Epithelial cell of alveolus of lung (primary cell): ENCODE data around the gene CD1C. TPM values are rescaled to one million over a fixed set of nuclear protein-coding genes. Genes with fewer than 3 reads are reported as not detected.

Experiments used
- total RNA-seq: library from RNA; depleted of rRNA; stranded (reverse); fragments of >200 nt; gene quantifications from 2 replicates; pipeline ENCODE4 v1.2.1, GENCODE V29; 2015

The CD1C gene
- total RNA-seq: not detected in 2 replicates

DNA sequence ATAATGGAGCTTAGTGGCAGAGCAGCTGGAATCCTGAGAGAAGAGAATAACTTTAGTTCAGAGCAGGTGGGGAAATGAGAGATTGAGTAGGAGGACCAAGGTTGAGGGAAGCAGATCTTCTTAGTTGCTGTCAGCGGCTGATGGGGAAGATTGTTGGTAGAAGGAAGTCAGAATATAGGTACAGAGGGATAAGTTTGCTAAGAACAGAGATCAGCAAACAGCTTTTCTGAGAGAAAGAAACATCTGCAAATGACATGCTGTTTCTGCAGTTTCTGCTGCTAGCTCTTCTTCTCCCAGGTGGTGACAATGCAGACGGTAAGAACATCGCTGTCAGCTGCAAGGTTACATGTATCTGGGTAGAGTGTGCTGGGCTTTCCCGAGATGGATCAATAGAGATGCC, at the start of gene CD1C:
Gene CD1C (plus strand): TSS at position 113 of the 400 bp plus-strand sequence. CDS start 142 bp downstream, at position 255.

DNA sequence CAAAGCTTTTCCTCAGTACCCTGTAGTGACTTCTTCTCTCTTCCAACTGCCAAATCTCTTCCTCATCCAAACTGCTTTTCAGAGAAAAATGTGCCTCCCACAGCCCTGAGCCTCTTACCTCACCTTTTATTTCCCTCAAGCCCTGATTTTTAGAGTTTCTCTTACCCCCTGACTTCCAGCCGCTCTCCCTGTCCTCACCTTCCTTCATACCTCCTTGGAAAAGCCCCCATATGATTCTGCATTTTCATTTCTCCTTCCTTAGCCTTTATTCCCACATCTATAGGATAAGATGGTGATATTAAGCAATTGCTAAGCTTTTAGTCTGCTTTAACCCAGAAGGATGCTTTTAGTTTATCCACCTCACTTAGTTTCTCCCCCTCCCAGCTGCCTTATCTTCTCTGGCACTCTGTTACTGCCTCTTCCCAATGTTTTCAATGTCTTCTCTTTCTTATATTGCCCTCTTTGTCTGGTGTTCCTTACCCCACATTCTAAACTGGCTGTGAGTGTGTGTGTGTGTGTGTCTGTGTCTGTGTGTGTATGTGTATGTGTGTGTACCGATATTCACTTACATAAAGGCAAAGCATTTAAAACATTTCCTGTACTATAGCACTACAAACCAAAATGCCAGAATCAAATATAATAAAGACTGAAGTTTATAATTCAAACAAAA, 41.9 kb downstream of the CD1C start, which contains the start of gene CD1B:
Gene CD1B (minus strand): TSS at position 51 of the 670 bp plus-strand sequence. CDS start 108 bp downstream, outside the sequence.

Other genes starting within 250 kb of the CD1C start
- gene CD1D, start 109.0 kb upstream of the CD1C start, total RNA-seq: 7.8 and 17.6 TPM in 2 replicates
- gene CD1A, start 35.5 kb upstream of the CD1C start, total RNA-seq: not detected in 2 replicates
- not detected in 2 replicates for gene CD1B, start 41.6 kb downstream of the CD1C start, total RNA-seq
- not detected in 2 replicates for gene CD1E, start 64.0 kb downstream of the CD1C start, total RNA-seq
- not detected in 2 replicates for gene OR10T2, start 109.5 kb downstream of the CD1C start, total RNA-seq
- not detected in 2 replicates for gene OR10K2, start 136.3 kb downstream of the CD1C start, total RNA-seq
- not detected in 2 replicates for gene OR10K1, start 171.9 kb downstream of the CD1C start, total RNA-seq
- gene OR10R2, start 182.3 kb downstream of the CD1C start, total RNA-seq: not detected in 2 replicates